Measurements from ENCODE around the gene MYH10.
A peak's percentile ranks its signal among the peaks of the same experiment; 100 is the strongest.

Gene MYH10

DNA sequence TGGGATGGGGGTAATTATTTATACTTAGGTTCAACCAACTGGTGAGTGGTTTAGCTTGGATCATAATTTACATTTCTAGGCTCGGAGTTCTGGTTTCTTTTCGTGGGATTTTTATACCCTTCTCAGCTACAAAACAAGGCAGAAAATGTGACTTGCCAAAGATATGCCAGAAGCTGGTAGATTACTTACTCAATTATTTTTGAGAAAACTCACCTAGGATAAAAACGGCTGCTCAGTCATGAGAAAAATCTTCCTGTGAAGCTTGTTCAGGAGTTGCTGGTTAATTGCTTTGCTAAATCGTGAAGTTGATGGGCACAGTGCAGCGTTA is 193.7 kb downstream of the MYH10 start:
- DNase-seq: no peak

DNA sequence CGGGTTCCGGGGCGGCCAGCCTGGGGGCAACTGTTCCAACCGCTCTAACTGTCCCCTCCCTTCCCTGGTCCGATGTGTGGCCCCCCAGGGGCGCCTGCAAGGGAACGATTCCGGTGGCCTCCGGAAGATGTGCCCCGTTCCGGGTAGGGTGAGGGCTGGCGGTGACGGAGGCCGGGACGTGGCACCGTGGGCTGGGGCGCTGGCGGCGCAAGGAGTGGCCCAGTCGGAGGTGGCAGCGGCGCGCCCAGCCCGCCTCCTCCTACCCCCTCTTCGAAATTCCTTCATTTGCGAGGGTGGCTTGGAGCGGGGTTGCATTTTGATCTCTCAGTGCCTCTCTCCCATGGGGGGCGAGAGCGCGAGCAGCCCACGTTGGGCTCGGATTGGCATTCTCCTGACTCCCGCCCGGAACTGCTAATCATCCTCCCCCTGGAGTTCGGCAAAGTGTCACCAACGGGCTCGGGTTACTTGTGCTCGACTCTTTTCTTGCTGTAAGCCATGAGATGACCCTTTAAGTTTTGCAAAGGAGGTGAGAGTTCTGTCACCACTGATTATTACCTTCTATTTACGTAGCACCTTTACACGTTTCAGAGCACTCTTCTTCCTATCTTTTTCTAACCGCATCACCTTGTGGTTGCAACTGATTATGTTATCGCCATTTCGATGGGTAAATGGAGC is 194.2 kb downstream of the MYH10 start:
- DNase-seq: no peak

DNA sequence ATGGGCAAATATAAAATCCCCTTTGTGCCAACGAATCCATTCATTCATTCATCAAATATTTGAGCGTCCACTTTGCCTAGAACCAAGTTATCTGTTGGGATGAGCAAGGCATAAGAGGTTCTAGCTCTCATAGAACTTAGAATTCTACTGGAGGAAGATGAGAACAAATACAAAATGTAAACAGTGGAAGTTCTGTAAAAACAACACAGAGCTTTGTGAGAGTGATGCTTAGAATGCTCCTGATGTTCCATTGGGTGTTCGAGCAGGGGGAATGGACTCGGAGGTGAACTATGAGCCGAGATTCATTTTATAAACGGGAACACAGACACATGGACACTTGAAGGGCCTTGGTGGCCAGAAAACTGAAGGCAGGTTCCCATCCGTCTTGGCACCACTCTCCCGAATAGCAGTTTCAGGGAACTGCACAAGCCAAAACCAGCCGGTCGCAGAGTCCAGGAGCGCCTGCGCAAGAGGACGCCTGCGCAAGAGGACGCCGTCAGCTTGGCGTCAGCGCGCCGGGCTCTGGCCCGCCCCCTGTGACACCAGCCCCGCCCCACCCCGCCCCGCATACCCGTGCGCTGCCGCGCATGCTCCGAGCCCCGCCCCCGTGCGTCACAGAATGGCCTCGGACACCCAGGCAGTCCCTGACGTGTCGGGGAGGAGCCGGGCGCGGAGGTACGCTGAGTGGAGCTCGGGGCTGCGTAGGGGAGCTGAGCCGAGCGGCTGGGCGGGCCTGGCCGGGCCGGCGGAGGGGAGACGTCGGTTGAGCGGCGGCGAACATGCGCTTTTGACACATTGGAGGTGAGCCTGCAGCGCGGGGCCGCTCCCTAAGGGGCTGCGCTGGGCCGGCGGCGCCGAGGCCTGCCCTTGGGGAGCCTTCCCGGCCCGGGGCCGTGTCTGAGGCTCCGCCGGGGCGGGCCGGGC is 195.0 kb downstream of the MYH10 start, which contains the start of gene NDEL1:
TSS of gene NDEL1 (plus strand) at position 640 of the 924 bp plus-strand sequence. CDS start 8,388 bp downstream, outside the sequence.
- peak; percentile 95 for DNase-seq

DNA sequence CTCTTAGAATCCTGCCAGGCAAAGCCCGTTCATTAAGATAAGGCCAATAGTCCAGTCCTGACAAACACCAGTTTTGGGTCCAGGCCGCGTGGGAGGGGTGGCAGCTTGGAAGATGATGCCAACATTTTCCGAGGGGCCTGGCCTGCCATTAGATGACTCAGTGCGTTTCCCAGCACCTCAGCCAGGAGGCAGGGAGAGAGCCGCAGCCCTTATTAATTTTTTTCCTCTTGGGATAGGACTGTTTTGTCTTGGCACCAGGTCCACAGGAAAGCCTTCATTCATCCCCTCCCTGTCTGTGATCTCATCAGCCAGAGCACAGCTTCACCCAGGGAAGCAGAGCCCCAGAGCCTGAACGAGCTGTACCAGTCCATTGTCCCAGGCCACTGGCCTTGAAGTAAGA is 199.6 kb downstream of the MYH10 start:
- no peak for DNase-seq

DNA sequence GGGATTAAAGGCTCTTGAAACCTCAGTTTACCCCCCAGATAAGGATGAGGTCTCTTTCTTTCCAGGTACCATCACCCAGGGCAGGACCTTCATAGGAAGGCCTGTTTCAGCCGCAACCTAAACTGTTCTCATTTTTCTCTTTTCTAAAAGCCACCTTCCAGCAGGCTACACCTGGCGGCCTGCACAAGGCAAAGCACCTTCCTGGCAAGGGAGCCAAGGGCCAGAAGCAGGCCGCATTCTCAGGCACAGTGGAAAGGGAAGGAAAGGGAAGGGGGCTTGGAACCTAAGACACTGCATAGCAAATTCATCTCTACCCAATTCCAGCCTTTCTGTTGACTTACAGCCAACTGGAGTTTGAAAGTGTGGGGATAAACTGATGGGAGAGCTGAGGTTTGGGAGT is 203.7 kb downstream of the MYH10 start:
- no peak for DNase-seq

DNA sequence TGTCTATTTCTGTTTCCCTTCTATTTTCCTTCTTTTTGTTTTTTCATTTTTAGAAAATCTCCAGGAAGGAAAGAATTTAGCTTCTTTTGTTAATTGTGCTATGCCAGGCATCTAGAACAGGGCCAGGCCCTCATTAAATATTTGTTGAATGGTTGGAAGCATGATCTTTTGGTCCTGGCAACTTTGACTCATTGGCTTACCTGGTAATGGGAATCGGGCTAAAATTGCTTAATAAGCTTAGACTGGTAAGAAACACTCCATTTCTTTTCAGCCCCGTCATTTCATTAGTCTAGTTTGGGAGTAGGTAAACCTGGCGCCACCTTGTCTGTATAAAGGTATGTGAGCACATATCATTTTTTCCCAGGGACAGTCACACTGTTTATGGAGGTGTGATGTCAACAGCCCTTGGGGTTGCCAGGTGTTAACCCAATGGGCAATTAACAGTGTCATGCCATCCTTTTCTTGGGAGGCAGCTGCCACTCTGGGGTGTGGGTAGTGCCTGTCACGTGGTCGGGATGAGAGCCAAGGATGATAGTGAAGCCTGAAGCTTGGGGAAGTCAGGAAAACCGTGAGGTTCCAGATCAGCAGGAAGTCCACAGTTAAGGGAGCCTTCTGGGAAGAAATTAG is 204.3 kb downstream of the MYH10 start:
- no peak for DNase-seq
